Activated CD4-positive, CD25-positive, alpha-beta regulatory T cell treated with anti-CD3 and anti-CD28 coated beads, Interleukin-2, amount 50 U/mL, for 72 hours (primary cell): ENCODE data around the gene SPRED2.

ENCODE experiments used
- DNase-seq: peaks from one replicate; pipeline ENCODE4 v3.0.0; 2021

SPRED2 gene

GRCh38 chr2:65411056-65411795, 21.2 kb downstream of the SPRED2 start:
- no peak for DNase-seq

GRCh38 chr2:65409045-65409444, 23.4 kb downstream of the SPRED2 start:
- no peak for DNase-seq

- no peak for DNase-seq
These were observed 25.2 kb downstream of the SPRED2 start for GRCh38 chr2:65407240-65407639.

GRCh38 chr2:65404988-65405697, 27.3 kb downstream of the SPRED2 start:
- no peak for DNase-seq

GRCh38 chr2:65403529-65403915, 28.9 kb downstream of the SPRED2 start:
- DNase-seq: no peak

GRCh38 chr2:65402780-65403528, 29.4 kb downstream of the SPRED2 start:
- no peak for DNase-seq

- DNase-seq: no peak
These were observed 30.1 kb downstream of the SPRED2 start for GRCh38 chr2:65402323-65402722.

GRCh38 chr2:65397122-65397521, 35.3 kb downstream of the SPRED2 start:
- DNase-seq: no peak

GRCh38 chr2:65396348-65397026, 35.9 kb downstream of the SPRED2 start:
- DNase-seq: no peak

GRCh38 chr2:65395621-65396347, 36.6 kb downstream of the SPRED2 start:
- no peak for DNase-seq

GRCh38 chr2:65393743-65394422, 38.5 kb downstream of the SPRED2 start:
- no peak for DNase-seq

GRCh38 chr2:65393046-65393445, 39.4 kb downstream of the SPRED2 start:
- no peak for DNase-seq

GRCh38 chr2:65392609-65393008, 39.8 kb downstream of the SPRED2 start:
- DNase-seq: no peak

- no peak for DNase-seq
These were observed 42.3 kb downstream of the SPRED2 start for GRCh38 chr2:65390134-65390533.

- DNase-seq: no peak
These were observed 42.9 kb downstream of the SPRED2 start for GRCh38 chr2:65389476-65389875.

- DNase-seq: no peak
These were observed 43.6 kb downstream of the SPRED2 start for GRCh38 chr2:65388596-65389390.

GRCh38 chr2:65388051-65388531, 44.3 kb downstream of the SPRED2 start:
- DNase-seq: no peak

- no peak for DNase-seq
These were observed 45.4 kb downstream of the SPRED2 start for GRCh38 chr2:65386989-65387388.

- no peak for DNase-seq
These were observed 46.1 kb downstream of the SPRED2 start for GRCh38 chr2:65386344-65386743.

- no peak for DNase-seq
These were observed 48.6 kb downstream of the SPRED2 start for GRCh38 chr2:65383541-65384488.
